GM23248 (cell line): Measurements from ENCODE around the gene PELI2. TPM values are rescaled to one million over a fixed set of nuclear protein-coding genes. Genes with fewer than 3 reads are reported as not detected.

Source experiments
- DNase-seq: peaks from one replicate; pipeline ENCODE4 v3.0.0-alpha.2; 2015
- H2AFZ ChIP-seq: fragments of 200-600 bp; sonication (generic); 2 replicates; pipeline ENCODE4 v1.6.1; 2016; ENCODE audit warnings: antibody characterized with exemption
- H3F3A ChIP-seq: fragments of 200-600 bp; sonication (generic); 2 replicates; pipeline ENCODE4 v1.6.1; 2016; ENCODE audit warnings: mild to moderate bottlenecking, antibody characterized with exemption, mixed run types; ENCODE audit not compliant: insufficient read depth
- H3K27ac ChIP-seq: fragments of 200-600 bp; sonication (generic); 2 replicates; pipeline ENCODE4 v1.5.1; 2016; ENCODE audit warnings: mild to moderate bottlenecking
- H3K27me3 ChIP-seq: fragments of 200-600 bp; sonication (generic); replicated peaks from 2 replicates; pipeline ENCODE4 v1.6.1; 2016; ENCODE audit warnings: mild to moderate bottlenecking; ENCODE audit not compliant: insufficient read depth
- H3K36me3 ChIP-seq: fragments of 200-600 bp; sonication (generic); 2 replicates; pipeline ENCODE4 v1.6.1; 2016; ENCODE audit warnings: low read depth, mild to moderate bottlenecking
- H3K4me1 ChIP-seq: fragments of 200-600 bp; sonication (generic); 2 replicates; pipeline ENCODE4 v1.6.1; 2016; ENCODE audit warnings: mild to moderate bottlenecking; ENCODE audit not compliant: insufficient read depth
- H3K4me2 ChIP-seq: fragments of 200-600 bp; sonication (generic); one replicate; pipeline ENCODE4 v1.6.1; 2016; ENCODE audit warnings: mild to moderate bottlenecking; ENCODE audit not compliant: unreplicated experiment
- H3K4me3 ChIP-seq: fragments of 200-600 bp; sonication (generic); 2 replicates; pipeline ENCODE4 v1.5.1; 2016; ENCODE audit warnings: mild to moderate bottlenecking
- H3K79me2 ChIP-seq: fragments of 200-600 bp; sonication (generic); 2 replicates; pipeline ENCODE4 v1.6.1; 2016; ENCODE audit warnings: mild to moderate bottlenecking; ENCODE audit not compliant: insufficient read depth
- H3K9ac ChIP-seq: fragments of 200-600 bp; sonication (generic); 2 replicates; pipeline ENCODE4 v1.6.1; 2016; ENCODE audit warnings: mild to moderate bottlenecking
- H3K9me2 ChIP-seq: fragments of 200-600 bp; sonication (generic); 2 replicates; pipeline ENCODE4 v1.6.1; 2016; ENCODE audit warnings: mixed run types, mild to moderate bottlenecking, moderate library complexity; ENCODE audit not compliant: insufficient read depth
- H3K9me3 ChIP-seq: fragments of 200-600 bp; sonication (generic); one replicate; pipeline ENCODE4 v1.6.1; 2017; ENCODE audit warnings: low read depth
- H4K20me1 ChIP-seq: fragments of 200-600 bp; sonication (generic); 2 replicates; pipeline ENCODE4 v1.6.0; 2016; ENCODE audit not compliant: insufficient read depth
- EZH2 ChIP-seq: fragments of 200-600 bp; sonication (generic); IDR thresholded peaks from 2 replicates; pipeline ENCODE4 v1.6.1; 2018; ENCODE audit warnings: antibody characterized with exemption, mild to moderate bottlenecking; ENCODE audit not compliant: insufficient read depth, poor library complexity, severe bottlenecking
- EZH2phosphoT487 ChIP-seq: fragments of 200-600 bp; sonication (generic); IDR thresholded peaks from 2 replicates; pipeline ENCODE4 v1.6.1; 2018; ENCODE audit warnings: antibody characterized with exemption, moderate library complexity, mild to moderate bottlenecking, low read depth; ENCODE audit not compliant: insufficient read depth
- WGBS, 2 experiments: methylation state at CpG; one replicate each; pipeline ENCODE4 v1.1.6; 2015 to 2017; ENCODE audit warnings: low lambda C conversion rate in 2 of 2, low coverage in 1 of 2; ENCODE audit errors: missing lambda C conversion rate in 2 of 2; 5-methylcytosine and 5-hydroxymethylcytosine counted together
- in situ Hi-C: fragments of 300-500 bp; cut with MboI; formaldehyde crosslinking; loops from 2 replicates; pipeline ENCODE4 v1.15.0; 2020
- polyA plus RNA-seq: library from polyadenylated mRNA; unstranded; fragments of >200 nt; fragmentation: Nextera tagmentation; extraction: Ambion mirVana; gene quantifications from 2 replicates; pipeline ENCODE4 v1.2.1, GENCODE V29; 2016
- total RNA-seq: library from RNA; depleted of rRNA; stranded (reverse); fragments of >200 nt; shearing (Covaris generic); gene quantifications from 2 replicates; pipeline ENCODE4 v1.2.3, GENCODE V29; 2014

The PELI2 gene
- total and polyA plus RNA-seq, 2 experiments from 2014 or later: 1.2 to 1.3 TPM

DNA sequence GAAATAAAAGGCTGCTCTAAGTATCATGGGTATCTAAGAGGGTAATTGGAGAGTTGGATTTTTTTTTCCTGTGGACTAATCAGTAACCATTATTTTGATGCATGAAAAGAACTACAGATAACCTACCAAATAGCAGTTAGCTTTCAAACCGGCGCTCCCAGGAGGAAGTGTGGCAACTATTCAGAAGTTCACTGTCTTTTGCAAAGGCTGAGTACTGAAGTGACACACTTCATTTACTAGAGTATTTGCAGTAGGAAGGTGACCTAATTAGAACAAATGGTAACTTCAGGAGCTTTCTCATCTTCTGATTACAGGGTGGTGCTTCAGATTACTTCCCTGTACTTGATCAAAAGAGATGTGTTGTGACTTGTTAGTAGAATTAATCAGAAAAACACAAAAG lies 87.7 kb downstream of the PELI2 start:
- no peak overlapping the region for H3K9ac ChIP-seq
- peaks cover 5% of the 10 kb centered on the region; the same call in 1 of the 2 replicates for H3F3A ChIP-seq
- WGBS, 2 experiments: 86 to 91% methylated on average over 2 of the region's 2 CpGs
- H3K27ac ChIP-seq: no peak overlapping the region
- H3K4me2 ChIP-seq: no peak overlapping the region
- H3K27me3 ChIP-seq: no peaks in the 10 kb centered on the region
- in situ Hi-C loops: no loop called here
- H2AFZ ChIP-seq: no peak overlapping the region
- no peaks in the 10 kb centered on the region for H3K9me2 ChIP-seq
- no peaks in the 10 kb centered on the region for H3K9me3 ChIP-seq
- H3K4me3 ChIP-seq: no peak overlapping the region
- H4K20me1 ChIP-seq: no peaks in the 10 kb centered on the region
- no peaks in the 10 kb centered on the region for H3K36me3 ChIP-seq
- H3K79me2 ChIP-seq: no peaks in the 10 kb centered on the region
- no peak for DNase-seq
- 0 out of 2 replicates have a peak, but pooled peaks cover 11% of the 10 kb centered on the region for H3K4me1 ChIP-seq
- TF ChIP-seq EZH2: no peak
- no peak for TF ChIP-seq EZH2phosphoT487

DNA sequence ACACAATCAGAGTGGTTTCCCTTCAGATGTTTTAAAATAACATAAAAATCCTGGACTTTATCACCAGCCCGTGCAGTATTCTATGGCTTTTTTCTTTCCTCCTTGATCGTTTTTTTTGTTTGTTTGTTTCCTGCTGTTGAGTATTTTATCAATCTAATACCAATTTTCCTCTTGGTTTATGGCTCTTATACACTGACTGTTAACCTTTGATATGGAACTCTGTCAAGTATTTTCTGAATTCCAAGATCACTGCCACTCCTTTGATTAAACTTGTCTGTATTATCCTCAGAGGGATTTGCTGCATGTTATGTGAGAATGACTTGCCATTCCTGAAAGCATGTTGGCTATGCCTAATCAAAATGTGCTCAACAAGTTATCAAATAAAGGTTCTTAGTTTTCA lies 88.4 kb downstream of the PELI2 start:
- H3K79me2 ChIP-seq: no peaks in the 10 kb centered on the region
- H3K36me3 ChIP-seq: no peaks in the 10 kb centered on the region
- no peak overlapping the region for H3K4me3 ChIP-seq
- in situ Hi-C loops: no loop called here
- H3K9me3 ChIP-seq: no peaks in the 10 kb centered on the region
- H3F3A ChIP-seq: peaks cover 5% of the 10 kb centered on the region; the same call in 1 of the 2 replicates
- no peaks in the 10 kb centered on the region for H4K20me1 ChIP-seq
- 93 to 94% methylated on average over 2 of the region's 2 CpGs for WGBS, 2 experiments
- H3K27ac ChIP-seq: no peak overlapping the region
- H3K4me1 ChIP-seq: 0 out of 2 replicates have a peak, but pooled peaks cover 11% of the 10 kb centered on the region
- H3K9me2 ChIP-seq: no peaks in the 10 kb centered on the region
- H3K4me2 ChIP-seq: no peak overlapping the region
- TF ChIP-seq EZH2 (no peak), EZH2phosphoT487 (no peak)
- no peaks in the 10 kb centered on the region for H3K27me3 ChIP-seq
- no peak overlapping the region for H2AFZ ChIP-seq
- no peak for DNase-seq
- no peak overlapping the region for H3K9ac ChIP-seq

DNA sequence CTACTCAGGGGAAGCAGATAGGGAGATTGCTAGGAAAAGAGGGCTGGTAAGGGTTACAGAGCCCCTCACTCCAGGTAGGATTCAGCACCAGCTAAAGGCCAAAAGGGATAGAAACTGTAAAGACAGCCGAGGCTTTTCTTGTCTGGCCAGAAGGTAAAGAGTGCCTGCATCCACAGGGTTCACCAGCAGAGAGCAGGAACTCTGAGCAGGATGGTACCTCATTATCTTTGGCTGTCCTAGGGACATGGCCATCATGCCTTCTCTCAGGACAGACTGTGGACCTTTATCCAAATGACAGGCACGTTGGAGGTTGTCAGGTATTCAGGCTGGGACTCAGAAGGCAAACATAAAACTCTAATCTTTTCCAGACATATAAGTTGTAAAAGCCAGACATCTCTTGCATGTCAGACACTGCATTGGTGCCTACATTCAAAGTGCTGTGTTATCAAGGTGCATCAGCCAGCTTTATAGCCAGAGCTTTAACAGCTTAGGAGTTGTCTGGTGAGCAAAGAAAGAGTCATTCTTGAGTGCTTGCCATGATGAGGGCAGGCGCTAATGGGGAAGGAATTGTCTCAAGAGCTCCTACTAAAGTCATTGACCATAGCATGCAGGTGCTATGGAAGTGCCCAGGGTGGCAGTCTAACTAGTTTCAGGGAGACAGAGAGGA lies 89.5 kb downstream of the PELI2 start:
- H3F3A ChIP-seq: peaks cover 5% of the 10 kb centered on the region; the same call in 1 of the 2 replicates
- H3K27me3 ChIP-seq: no peaks in the 10 kb centered on the region
- H4K20me1 ChIP-seq: no peaks in the 10 kb centered on the region
- no peak overlapping the region for H3K27ac ChIP-seq
- TF ChIP-seq EZH2 (no peak), EZH2phosphoT487 (no peak)
- no peak overlapping the region for H3K9ac ChIP-seq
- H3K9me2 ChIP-seq: no peaks in the 10 kb centered on the region
- WGBS, 2 experiments: 54 to 56% methylated on average over 3 of the region's 3 CpGs
- H2AFZ ChIP-seq: no peak overlapping the region
- no peaks in the 10 kb centered on the region for H3K9me3 ChIP-seq
- in situ Hi-C loops: no loop called here
- H3K36me3 ChIP-seq: no peaks in the 10 kb centered on the region
- H3K4me1 ChIP-seq: 0 out of 2 replicates have a peak, but pooled peaks cover 11% of the 10 kb centered on the region
- no peak overlapping the region for H3K4me3 ChIP-seq
- H3K79me2 ChIP-seq: no peaks in the 10 kb centered on the region
- DNase-seq: peak; percentile 55
- H3K4me2 ChIP-seq: no peak overlapping the region

DNA sequence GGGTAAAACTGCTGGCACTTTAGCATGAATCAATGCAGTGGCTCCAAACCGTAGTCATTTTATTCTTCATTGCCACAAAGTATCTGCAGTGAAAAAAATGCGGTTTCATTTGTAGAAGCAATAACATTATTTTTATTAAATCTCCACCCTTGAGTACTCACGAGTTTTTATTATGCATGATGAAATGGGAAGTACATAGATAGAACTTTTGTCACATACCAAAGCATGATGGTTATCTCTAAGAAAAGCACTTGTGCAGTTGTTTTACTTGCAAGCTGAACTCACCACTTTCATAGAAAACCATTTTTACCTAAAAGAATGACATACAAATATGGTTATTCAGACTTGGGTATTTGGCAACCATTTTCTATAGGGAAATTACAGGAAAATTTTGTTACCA lies 90.3 kb downstream of the PELI2 start:
- in situ Hi-C loops: no loop called here
- Histone ChIP-seq H4K20me1 (no peaks in the 10 kb centered on the region), H3K79me2 (no peaks in the 10 kb centered on the region), H3K27ac (no peak overlapping the region), H3K9me3 (no peaks in the 10 kb centered on the region), H3F3A (peaks cover 5% of the 10 kb centered on the region; the same call in 1 of the 2 replicates), H2AFZ (no peak overlapping the region), H3K4me2 (no peak overlapping the region), H3K36me3 (no peaks in the 10 kb centered on the region), H3K9ac (no peak overlapping the region), H3K9me2 (no peaks in the 10 kb centered on the region), H3K4me1 (0 out of 2 replicates have a peak, but pooled peaks cover 11% of the 10 kb centered on the region), H3K27me3 (no peaks in the 10 kb centered on the region), H3K4me3 (no peak overlapping the region)
- no peak for TF ChIP-seq EZH2phosphoT487
- TF ChIP-seq EZH2: no peak
- 54 to 61% methylated on average over 3 of the region's 3 CpGs for WGBS, 2 experiments
- no peak for DNase-seq
